Measurements from ENCODE around the gene LINC01488. TPM values are rescaled to one million over a fixed set of nuclear protein-coding genes. Genes with fewer than 3 reads are reported as not detected.

The LINC01488 gene
- polyA plus RNA-seq, 1 of the 3 experiments (the other 2 are of a cell fraction): not detected

DNA sequence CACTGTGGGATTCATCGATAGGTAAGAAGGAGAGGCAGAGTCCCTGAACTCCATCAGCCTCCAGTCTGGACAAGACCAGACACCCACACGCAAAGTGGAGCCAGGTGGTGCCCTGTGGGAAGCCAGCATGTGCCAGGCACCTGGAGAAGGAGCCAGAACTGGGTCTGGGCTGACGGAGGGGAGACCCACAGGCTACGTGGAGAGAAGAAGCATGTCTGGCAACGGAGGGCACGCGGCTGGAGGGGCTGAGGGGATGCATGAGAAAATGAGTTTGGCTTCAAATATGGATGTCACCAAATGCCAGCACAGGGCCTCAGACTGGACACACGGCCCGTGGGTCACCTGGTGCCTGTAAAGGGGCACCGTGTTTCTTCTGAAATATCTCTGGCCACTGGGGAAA, 55.7 kb downstream of the LINC01488 start:
- Histone ChIP-seq H3K4me2 (no peak overlapping the region), H3K4me3 (ENCODE audit: low read depth in 2 of 2, low read length in 1 of 2) (no peak overlapping the region), H3K79me2 (ENCODE audit: insufficient read depth) (no peaks in the 10 kb centered on the region), H3K27me3 (ENCODE audit: insufficient read depth) (no peaks in the 10 kb centered on the region), H3K9me2 (no peaks in the 10 kb centered on the region), H3F3A (replicated peaks; ENCODE audit: insufficient read depth) (no peaks in the 10 kb centered on the region), H2AFZ (ENCODE audit: low read depth) (no peak overlapping the region), H3K27ac (ENCODE audit: low read depth in 2 of 2, low read length in 1 of 2) (no peak overlapping the region), H3K9me3 (no peaks in the 10 kb centered on the region), H4K20me1 (ENCODE audit: insufficient read depth) (no peaks in the 10 kb centered on the region), H3K9ac (no peak overlapping the region), H3K36me3 (replicated peaks in 1 of 2; ENCODE audit: control insufficient read depth in 1 of 2, insufficient read depth in 2 of 2, low read length in 1 of 2) (no peaks in the 10 kb centered on the region), H3K4me1 (ENCODE audit: control insufficient read depth in 1 of 2, insufficient read depth in 2 of 2, low read depth in 1 of 2, low read length in 1 of 2) (peaks cover 11 to 15% of the 10 kb centered on the region in 2 experiments; a peak in 2 of 4 replicates)
- no peak for DNase-seq
- CTCF ChIA-PET: no interaction called here
- POLR2A ChIA-PET: no interaction called here
- TF ChIP-seq NFIC (IDR thresholded peaks at IDR 0.05; ENCODE audit: borderline replicate concordance) (no peak), YY1 (IDR thresholded peaks at IDR 0.05; ENCODE audit: low read depth) (no peak), JUND (IDR thresholded peaks at IDR 0.05) (no peak), POLR2AphosphoS5 (IDR thresholded peaks at IDR 0.05; ENCODE audit: low read depth, low read length) (no peak), TCF12 (IDR thresholded peaks at IDR 0.05) (no peak), MEF2A (IDR thresholded peaks at IDR 0.05; ENCODE audit: borderline replicate concordance, low read depth) (no peak), TEAD4 (IDR thresholded peaks at IDR 0.05; ENCODE audit: borderline replicate concordance, insufficient read depth) (no peak)
- TF ChIP-seq, protein P1, sequence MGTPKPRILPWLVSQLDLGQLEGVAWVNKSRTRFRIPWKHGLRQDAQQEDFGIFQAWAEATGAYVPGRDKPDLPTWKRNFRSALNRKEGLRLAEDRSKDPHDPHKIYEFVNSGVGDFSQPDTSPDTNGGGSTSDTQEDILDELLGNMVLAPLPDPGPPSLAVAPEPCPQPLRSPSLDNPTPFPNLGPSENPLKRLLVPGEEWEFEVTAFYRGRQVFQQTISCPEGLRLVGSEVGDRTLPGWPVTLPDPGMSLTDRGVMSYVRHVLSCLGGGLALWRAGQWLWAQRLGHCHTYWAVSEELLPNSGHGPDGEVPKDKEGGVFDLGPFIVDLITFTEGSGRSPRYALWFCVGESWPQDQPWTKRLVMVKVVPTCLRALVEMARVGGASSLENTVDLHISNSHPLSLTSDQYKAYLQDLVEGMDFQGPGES (IDR thresholded peaks at IDR 0.05; ENCODE audit: low read depth, low read length): no peak
- TF ChIP-seq, protein P2, sequence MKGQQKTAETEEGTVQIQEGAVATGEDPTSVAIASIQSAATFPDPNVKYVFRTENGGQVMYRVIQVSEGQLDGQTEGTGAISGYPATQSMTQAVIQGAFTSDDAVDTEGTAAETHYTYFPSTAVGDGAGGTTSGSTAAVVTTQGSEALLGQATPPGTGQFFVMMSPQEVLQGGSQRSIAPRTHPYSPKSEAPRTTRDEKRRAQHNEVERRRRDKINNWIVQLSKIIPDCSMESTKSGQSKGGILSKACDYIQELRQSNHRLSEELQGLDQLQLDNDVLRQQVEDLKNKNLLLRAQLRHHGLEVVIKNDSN (IDR thresholded peaks at IDR 0.05; ENCODE audit: borderline replicate concordance, low read depth): no peak
- TF ChIP-seq, protein P3, sequence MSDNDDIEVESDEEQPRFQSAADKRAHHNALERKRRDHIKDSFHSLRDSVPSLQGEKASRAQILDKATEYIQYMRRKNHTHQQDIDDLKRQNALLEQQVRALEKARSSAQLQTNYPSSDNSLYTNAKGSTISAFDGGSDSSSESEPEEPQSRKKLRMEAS (IDR thresholded peaks at IDR 0.05; ENCODE audit: low read depth): no peak
- WGBS (ENCODE audit: low lambda C conversion rate): 92% methylated on average over 9 of the region's 10 CpGs

DNA sequence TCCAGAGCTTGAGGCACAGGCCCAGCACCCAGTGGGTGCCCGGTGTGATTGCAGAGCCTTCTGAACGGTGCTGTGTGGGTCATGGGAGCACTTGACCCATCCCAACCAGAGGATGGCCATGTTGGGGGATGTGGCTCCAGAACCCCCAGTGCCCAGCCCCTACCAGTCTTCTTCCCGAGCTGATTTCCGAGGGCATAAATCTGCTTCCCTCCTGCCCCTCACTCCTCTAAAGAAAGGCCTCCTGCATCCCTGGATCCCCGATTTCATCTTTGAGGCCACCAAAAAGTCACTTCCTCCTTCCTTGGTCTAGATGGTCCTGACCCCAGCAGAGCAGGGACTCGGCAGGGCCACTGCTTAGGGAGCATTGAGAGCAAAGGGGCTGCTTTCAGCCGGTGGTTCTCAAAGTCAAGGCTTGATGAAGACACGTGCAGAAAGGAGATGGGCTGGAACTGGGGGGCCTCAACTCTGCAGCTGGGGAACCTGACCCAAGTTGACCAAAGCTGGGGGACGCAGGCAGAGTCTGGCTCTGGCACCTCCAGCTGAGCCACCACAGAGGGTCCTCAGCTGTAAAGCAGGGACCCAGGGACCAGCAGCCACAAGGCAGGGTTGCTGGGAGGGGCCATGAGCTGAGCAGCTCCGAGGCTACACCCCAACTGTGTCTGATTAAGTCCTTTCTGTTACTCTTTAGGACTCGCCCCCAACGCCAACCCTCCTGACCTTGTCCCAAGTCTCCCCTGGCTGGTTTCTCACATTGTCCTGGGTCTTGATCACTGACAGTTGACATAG, 56.6 kb downstream of the LINC01488 start:
- Histone ChIP-seq H3K9me3 (no peaks in the 10 kb centered on the region), H3F3A (replicated peaks; ENCODE audit: insufficient read depth) (no peaks in the 10 kb centered on the region), H3K4me3 (ENCODE audit: low read depth in 2 of 2, low read length in 1 of 2) (no peak overlapping the region), H3K36me3 (replicated peaks in 1 of 2; ENCODE audit: control insufficient read depth in 1 of 2, insufficient read depth in 2 of 2, low read length in 1 of 2) (no peaks in the 10 kb centered on the region), H3K27me3 (ENCODE audit: insufficient read depth) (no peaks in the 10 kb centered on the region), H3K9me2 (no peaks in the 10 kb centered on the region), H3K4me2 (no peak overlapping the region), H3K27ac (ENCODE audit: low read depth in 2 of 2, low read length in 1 of 2) (no peak overlapping the region), H4K20me1 (ENCODE audit: insufficient read depth) (no peaks in the 10 kb centered on the region), H3K9ac (no peak overlapping the region), H3K79me2 (ENCODE audit: insufficient read depth) (no peaks in the 10 kb centered on the region), H2AFZ (ENCODE audit: low read depth) (no peak overlapping the region), H3K4me1 (ENCODE audit: control insufficient read depth in 1 of 2, insufficient read depth in 2 of 2, low read depth in 1 of 2, low read length in 1 of 2) (peaks cover 11 to 15% of the 10 kb centered on the region in 2 experiments; a peak in 2 of 4 replicates)
- no peak for DNase-seq
- CTCF ChIA-PET: no interaction called here
- TF ChIP-seq RAD21 (IDR thresholded peaks at IDR 0.05; ENCODE audit: low read length): no peak
- no peak for TF ChIP-seq CHD2 (IDR thresholded peaks at IDR 0.05; ENCODE audit: low read length, partially characterized antibody)
- TF ChIP-seq, protein P4, sequence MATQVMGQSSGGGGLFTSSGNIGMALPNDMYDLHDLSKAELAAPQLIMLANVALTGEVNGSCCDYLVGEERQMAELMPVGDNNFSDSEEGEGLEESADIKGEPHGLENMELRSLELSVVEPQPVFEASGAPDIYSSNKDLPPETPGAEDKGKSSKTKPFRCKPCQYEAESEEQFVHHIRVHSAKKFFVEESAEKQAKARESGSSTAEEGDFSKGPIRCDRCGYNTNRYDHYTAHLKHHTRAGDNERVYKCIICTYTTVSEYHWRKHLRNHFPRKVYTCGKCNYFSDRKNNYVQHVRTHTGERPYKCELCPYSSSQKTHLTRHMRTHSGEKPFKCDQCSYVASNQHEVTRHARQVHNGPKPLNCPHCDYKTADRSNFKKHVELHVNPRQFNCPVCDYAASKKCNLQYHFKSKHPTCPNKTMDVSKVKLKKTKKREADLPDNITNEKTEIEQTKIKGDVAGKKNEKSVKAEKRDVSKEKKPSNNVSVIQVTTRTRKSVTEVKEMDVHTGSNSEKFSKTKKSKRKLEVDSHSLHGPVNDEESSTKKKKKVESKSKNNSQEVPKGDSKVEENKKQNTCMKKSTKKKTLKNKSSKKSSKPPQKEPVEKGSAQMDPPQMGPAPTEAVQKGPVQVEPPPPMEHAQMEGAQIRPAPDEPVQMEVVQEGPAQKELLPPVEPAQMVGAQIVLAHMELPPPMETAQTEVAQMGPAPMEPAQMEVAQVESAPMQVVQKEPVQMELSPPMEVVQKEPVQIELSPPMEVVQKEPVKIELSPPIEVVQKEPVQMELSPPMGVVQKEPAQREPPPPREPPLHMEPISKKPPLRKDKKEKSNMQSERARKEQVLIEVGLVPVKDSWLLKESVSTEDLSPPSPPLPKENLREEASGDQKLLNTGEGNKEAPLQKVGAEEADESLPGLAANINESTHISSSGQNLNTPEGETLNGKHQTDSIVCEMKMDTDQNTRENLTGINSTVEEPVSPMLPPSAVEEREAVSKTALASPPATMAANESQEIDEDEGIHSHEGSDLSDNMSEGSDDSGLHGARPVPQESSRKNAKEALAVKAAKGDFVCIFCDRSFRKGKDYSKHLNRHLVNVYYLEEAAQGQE (IDR thresholded peaks at IDR 0.05; ENCODE audit: low read depth, low read length): no peak
- 92% methylated on average over 10 of the region's 12 CpGs for WGBS (ENCODE audit: low lambda C conversion rate)
- POLR2A ChIA-PET: no interaction called here
